ENCODE results near the gene NUBP1. TPM values are rescaled to one million over a fixed set of nuclear protein-coding genes. Genes with fewer than 3 reads are reported as not detected.
"Not testable (repeated sequence)": the region's sequence is repeated elsewhere in the genome, so short reads cannot be mapped to it uniquely, and the experiment has no call there.

NUBP1 gene
- total RNA-seq, 1 donor from 2014 or later, result 28.1 TPM

GRCh38 chr16:10769381-10769780, 25.7 kb downstream of the NUBP1 start:
- no peak for DNase-seq (ENCODE audit: low spot score, unreplicated experiment)
- H3K4me1 Mint-ChIP-seq (ENCODE audit: low read depth), result no peaks in the 10 kb centered on the region
- no peak overlapping the region for H3K27ac Mint-ChIP-seq
- peaks cover 11% of the 10 kb centered on the region for H3K36me3 Mint-ChIP-seq (ENCODE audit: insufficient read depth)
- H3K9me3 Mint-ChIP-seq (ENCODE audit: low read depth), result no peaks in the 10 kb centered on the region
- TF ChIP-seq CTCF (IDR thresholded peaks at IDR 0.05; ENCODE audit: unreplicated experiment), result no peak
- no peaks in the 10 kb centered on the region for H3K27me3 Mint-ChIP-seq
- H3K4me3 Mint-ChIP-seq (ENCODE audit: low read depth), result no peak overlapping the region

- Mint-ChIP-seq H3K4me1 (ENCODE audit: low read depth) (no peaks in the 10 kb centered on the region), H3K9me3 (ENCODE audit: low read depth) (no peaks in the 10 kb centered on the region), H3K27ac (no peak overlapping the region), H3K4me3 (ENCODE audit: low read depth) (no peak overlapping the region), H3K36me3 (ENCODE audit: insufficient read depth) (peaks cover 9% of the 10 kb centered on the region), H3K27me3 (no peaks in the 10 kb centered on the region)
- DNase-seq (ENCODE audit: low spot score, unreplicated experiment), result no peak
- no peak for TF ChIP-seq CTCF (IDR thresholded peaks at IDR 0.05; ENCODE audit: unreplicated experiment)
Observed at GRCh38 chr16:10770907-10771306, 27.3 kb downstream of the NUBP1 start.

- H3K4me1 Mint-ChIP-seq (ENCODE audit: low read depth), result peaks cover 3% of the 10 kb centered on the region
- no peak for TF ChIP-seq CTCF (IDR thresholded peaks at IDR 0.05; ENCODE audit: unreplicated experiment)
- H3K9me3 Mint-ChIP-seq (ENCODE audit: low read depth), result no peaks in the 10 kb centered on the region
Observed at GRCh38 chr16:10776280-10776679, 32.6 kb downstream of the NUBP1 start.

GRCh38 chr16:10776923-10777322, 33.3 kb downstream of the NUBP1 start:
- not testable (repeated sequence) for H3K4me1 Mint-ChIP-seq (ENCODE audit: low read depth); H3K9me3 Mint-ChIP-seq (ENCODE audit: low read depth); H3K27me3 Mint-ChIP-seq; H3K4me3 Mint-ChIP-seq (ENCODE audit: low read depth); H3K36me3 Mint-ChIP-seq (ENCODE audit: insufficient read depth); H3K27ac Mint-ChIP-seq; DNase-seq (ENCODE audit: low spot score, unreplicated experiment)

More at GRCh38 chr16:10776280-10776679, 32.6 kb downstream of the NUBP1 start:
- DNase-seq (ENCODE audit: low spot score, unreplicated experiment), result no peak
- Mint-ChIP-seq H3K27ac (no peak overlapping the region), H3K27me3 (no peaks in the 10 kb centered on the region), H3K36me3 (ENCODE audit: insufficient read depth) (peaks cover 2% of the 10 kb centered on the region), H3K4me3 (ENCODE audit: low read depth) (no peak overlapping the region)

- no peak overlapping the region for H3K27ac Mint-ChIP-seq
- peaks cover 4% of the 10 kb centered on the region for H3K36me3 Mint-ChIP-seq (ENCODE audit: insufficient read depth)
- TF ChIP-seq CTCF (IDR thresholded peaks at IDR 0.05; ENCODE audit: unreplicated experiment), result no peak
- no peaks in the 10 kb centered on the region for H3K27me3 Mint-ChIP-seq
- no peak overlapping the region for H3K4me3 Mint-ChIP-seq (ENCODE audit: low read depth)
- peaks cover 3% of the 10 kb centered on the region for H3K4me1 Mint-ChIP-seq (ENCODE audit: low read depth)
- no peaks in the 10 kb centered on the region for H3K9me3 Mint-ChIP-seq (ENCODE audit: low read depth)
- no peak for DNase-seq (ENCODE audit: low spot score, unreplicated experiment)
Observed at GRCh38 chr16:10777356-10777755, 33.7 kb downstream of the NUBP1 start.

GRCh38 chr16:10779908-10780307, 36.3 kb downstream of the NUBP1 start:
- H3K4me3 Mint-ChIP-seq (ENCODE audit: low read depth); H3K9me3 Mint-ChIP-seq (ENCODE audit: low read depth); H3K27ac Mint-ChIP-seq; H3K36me3 Mint-ChIP-seq (ENCODE audit: insufficient read depth); H3K27me3 Mint-ChIP-seq; DNase-seq (ENCODE audit: low spot score, unreplicated experiment); H3K4me1 Mint-ChIP-seq (ENCODE audit: low read depth): not testable (repeated sequence)

All from progenitor cell of endocrine pancreas (in vitro differentiated cells).